ENCODE results near the gene CLEC3B. TPM values are rescaled to one million over a fixed set of nuclear protein-coding genes. Genes with fewer than 3 reads are reported as not detected.

Gene CLEC3B
- total RNA-seq, 4 donors from 2014 or later = 265 to 1,223 (median 383) TPM

DNA sequence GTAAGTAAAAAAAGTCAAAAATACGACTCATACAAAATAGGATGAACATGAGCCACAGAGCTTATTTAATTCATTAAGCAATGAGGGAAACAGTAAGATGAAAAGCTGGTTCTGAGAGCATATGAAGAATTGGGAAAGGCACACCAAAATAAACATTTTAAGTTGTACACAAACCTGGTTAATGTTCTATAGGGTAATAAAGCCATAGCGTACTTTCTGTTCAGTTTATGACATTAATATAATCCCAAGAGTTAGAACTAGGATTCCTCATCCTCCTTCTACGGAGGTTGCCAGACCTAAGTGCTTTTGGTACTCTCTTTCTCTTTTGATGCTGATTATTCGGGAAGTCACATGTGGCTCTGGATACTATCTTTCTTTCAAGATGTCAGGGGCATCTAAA is 41.4 kb downstream of the CLEC3B start:
- TF ChIP-seq, protein P1, sequence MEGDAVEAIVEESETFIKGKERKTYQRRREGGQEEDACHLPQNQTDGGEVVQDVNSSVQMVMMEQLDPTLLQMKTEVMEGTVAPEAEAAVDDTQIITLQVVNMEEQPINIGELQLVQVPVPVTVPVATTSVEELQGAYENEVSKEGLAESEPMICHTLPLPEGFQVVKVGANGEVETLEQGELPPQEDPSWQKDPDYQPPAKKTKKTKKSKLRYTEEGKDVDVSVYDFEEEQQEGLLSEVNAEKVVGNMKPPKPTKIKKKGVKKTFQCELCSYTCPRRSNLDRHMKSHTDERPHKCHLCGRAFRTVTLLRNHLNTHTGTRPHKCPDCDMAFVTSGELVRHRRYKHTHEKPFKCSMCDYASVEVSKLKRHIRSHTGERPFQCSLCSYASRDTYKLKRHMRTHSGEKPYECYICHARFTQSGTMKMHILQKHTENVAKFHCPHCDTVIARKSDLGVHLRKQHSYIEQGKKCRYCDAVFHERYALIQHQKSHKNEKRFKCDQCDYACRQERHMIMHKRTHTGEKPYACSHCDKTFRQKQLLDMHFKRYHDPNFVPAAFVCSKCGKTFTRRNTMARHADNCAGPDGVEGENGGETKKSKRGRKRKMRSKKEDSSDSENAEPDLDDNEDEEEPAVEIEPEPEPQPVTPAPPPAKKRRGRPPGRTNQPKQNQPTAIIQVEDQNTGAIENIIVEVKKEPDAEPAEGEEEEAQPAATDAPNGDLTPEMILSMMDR (IDR thresholded peaks at IDR 0.05; ENCODE audit: low read depth) = no peak

GRCh38 chr3:45067941-45068340 is 41.8 kb downstream of the CLEC3B start:
- TF ChIP-seq, protein P1 (IDR thresholded peaks at IDR 0.05; ENCODE audit: low read depth) = no peak

DNA sequence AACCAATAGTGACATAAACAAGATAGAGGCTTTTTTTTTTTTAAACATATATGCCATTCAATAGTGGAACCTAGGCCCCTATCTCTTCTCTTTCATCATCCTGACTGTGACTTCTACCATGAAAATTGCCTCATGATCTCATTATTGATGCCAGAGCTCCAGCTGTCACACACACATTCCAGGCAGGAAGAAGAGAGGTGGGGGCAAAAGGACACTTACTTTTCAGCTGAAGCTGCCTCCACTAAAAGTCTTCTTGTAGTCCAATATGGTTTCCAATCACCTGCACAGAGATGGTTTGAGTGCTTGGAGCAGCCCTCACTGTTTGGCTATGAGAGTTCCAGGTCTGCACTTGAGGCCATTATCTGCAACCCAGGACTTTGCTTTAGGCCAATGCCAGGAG is 45.0 kb downstream of the CLEC3B start:
- TF ChIP-seq, protein P1 (IDR thresholded peaks at IDR 0.05; ENCODE audit: low read depth) = no peak

- TF ChIP-seq, protein P1 (IDR thresholded peaks at IDR 0.05; ENCODE audit: low read depth) = no peak
Observed at GRCh38 chr3:45075821-45076625, 49.9 kb downstream of the CLEC3B start.

DNA sequence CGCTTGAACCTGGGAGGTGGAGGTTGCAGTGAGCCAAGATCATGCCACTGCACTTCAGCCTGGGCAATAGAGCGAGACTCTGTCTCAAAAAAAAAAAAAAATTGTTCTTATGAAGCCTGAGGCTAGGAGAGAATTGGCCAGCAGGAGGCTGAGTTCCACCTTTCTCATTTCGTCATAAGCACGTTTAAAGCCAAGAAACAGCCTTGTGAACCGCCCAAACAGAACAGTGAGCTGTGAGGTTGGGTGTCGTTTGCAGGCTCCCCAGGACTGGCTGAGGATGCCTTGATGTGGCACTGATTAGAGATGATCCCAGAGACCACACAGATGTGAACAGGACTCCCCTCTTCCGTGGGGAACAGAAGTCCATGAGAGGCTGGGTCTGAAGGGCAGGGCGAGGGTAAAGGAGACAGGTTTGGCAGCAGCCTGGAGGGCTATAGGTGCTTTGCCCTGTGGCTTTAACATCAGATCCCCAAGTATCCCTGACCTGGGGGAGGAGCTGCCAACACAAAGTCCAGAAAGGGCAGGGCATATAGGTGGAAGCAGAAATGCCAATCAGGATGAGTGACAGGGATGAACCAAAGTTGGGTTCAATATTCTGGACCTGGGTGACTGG is 52.9 kb downstream of the CLEC3B start:
- TF ChIP-seq, protein P1 (IDR thresholded peaks at IDR 0.05; ENCODE audit: low read depth) = no peak

DNA sequence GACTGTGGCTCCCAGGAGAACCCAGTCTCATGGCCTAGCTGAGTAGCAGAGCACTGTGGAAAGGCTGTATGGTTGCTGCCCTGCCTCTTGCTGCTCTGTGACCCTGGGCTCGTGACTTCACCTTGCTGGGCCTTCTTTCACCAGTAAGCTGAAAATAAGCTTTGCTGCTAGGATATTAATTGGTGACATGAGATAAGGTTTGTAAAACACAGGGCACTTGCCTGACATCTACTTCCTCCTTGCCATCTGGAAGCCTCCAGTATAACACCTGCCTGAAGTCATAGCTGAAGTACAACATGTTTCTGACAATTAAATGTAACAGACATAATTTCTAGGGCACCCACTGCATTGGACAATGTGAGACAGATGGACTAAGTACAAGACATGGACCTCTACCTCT is 53.6 kb downstream of the CLEC3B start:
- TF ChIP-seq, protein P1 (IDR thresholded peaks at IDR 0.05; ENCODE audit: low read depth) = no peak

- TF ChIP-seq, protein P1 (IDR thresholded peaks at IDR 0.05; ENCODE audit: low read depth) = no peak
Observed at GRCh38 chr3:45080824-45081223, 54.7 kb downstream of the CLEC3B start.
